GM18519 (cell line): ENCODE results near the gene PPIG.
"Not testable (repeated sequence)": the region's sequence is repeated elsewhere in the genome, so short reads cannot be mapped to it uniquely, and the experiment has no call there.

Experiments used
- ATAC-seq: cut with Tn5 transposase; IDR thresholded peaks from one replicate; pipeline ENCODE4 v1.9.1; 2021; ENCODE audit warnings: mild to moderate bottlenecking, moderate library complexity; ENCODE audit not compliant: unreplicated experiment, low FRiP score

Gene PPIG

GRCh38 chr2:169661265-169661664, 77.1 kb downstream of the PPIG start:
- ATAC-seq: no peak

DNA sequence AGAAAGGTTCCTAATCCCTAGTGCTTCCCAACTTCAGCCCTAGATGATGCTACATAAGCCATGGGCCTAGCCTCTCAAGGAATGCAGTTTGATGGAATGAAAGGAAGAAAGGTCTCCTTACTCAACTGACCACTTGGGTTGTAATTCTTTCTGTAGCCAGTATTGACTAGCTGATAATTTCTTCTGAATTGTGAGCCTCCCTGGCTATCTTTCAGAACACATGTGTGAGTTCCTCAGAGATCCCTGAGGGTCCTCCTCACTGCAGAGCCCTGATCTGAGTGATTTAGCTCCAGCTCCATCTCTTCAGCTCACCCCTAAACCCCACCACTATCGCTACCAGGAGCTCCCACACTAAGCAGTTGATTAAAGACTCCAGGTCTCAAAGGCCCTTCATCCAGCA, 78.6 kb downstream of the PPIG start:
- no peak for ATAC-seq

- ATAC-seq: no peak
Measured at GRCh38 chr2:169663247-169663646, 79.1 kb downstream of the PPIG start.

DNA sequence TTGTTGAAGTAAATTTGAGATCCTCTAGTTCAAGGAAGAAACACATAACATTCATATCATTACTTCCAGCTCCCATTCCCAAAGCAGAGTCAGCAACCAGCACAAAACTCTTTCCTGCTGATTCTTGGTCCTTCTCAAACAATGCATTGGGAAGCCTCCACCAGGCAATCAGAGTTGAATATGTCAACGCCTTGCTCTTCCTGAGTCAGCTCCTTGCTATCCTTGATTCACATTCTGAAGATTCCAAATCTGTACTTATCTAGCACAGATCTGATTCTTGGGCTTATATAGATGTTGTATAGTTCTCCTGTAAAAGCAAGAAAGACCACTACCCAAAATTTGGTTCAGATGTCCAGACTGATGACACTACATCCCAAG, 80.4 kb downstream of the PPIG start:
- no peak for ATAC-seq

GRCh38 chr2:169664978-169665930, 81.1 kb downstream of the PPIG start:
- ATAC-seq: no peak

GRCh38 chr2:169667583-169667982, 83.4 kb downstream of the PPIG start:
- ATAC-seq: no peak

GRCh38 chr2:169670215-169670651, 86.1 kb downstream of the PPIG start:
- no peak for ATAC-seq

GRCh38 chr2:169670937-169671336, 86.8 kb downstream of the PPIG start:
- no peak for ATAC-seq

DNA sequence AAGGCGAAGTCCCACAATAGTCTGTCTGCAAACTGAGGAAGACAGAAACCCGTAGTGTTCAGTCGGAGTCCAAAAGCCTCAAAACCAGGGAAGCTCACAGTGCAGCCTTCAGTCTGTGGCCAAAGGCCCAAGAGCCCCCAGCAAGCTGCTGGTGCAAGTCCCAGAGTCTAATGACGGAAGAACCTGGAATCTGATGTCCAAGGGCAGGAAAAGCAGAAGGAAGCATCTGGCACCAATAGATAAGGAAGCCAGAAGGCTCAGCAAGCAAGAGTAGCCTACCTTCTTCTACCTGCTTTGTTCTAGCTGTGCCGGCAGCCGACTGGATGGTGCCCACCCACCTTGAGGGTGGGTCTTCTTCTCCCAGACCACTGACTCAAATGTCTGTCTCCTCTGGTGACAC, 88.3 kb downstream of the PPIG start:
- ATAC-seq: no peak

DNA sequence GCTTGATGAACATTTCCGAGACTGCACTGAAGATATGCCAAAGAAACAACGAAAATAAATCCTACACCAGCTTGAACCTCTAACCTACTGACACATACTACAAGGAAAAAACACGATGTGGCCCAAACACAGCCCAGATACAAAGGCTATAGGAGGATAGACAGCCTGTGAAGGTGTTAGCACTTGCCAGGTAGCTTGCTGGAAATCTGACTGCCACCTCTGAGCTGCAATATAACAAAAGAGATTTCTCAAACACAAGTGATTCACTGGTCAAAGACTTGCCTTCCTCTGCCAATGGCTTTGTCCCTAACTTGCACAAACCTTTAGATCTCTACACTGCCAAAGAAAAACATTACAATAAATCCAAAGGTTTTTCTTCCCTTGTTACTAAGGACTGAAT, 89.0 kb downstream of the PPIG start:
- no peak for ATAC-seq

GRCh38 chr2:169673921-169674320, 89.8 kb downstream of the PPIG start:
- no peak for ATAC-seq

DNA sequence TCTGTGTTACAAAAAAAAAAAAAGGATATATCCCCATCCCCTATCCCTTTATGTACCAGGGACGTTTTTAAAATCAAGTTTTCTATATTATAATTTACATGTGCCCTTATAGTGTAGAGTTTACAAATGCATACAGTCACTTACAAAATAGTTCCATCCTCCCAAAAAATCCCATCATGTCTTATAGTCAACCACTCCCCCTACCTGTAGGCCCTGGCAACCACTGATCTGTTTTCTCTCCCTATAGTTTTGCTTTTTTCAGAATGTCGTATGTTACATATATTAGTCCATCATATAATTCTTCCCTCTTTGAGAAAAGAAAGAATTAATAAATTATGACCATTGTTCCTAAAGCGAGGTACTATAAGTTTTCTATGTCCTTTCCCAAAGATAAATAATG, 92.2 kb downstream of the PPIG start:
- no peak for ATAC-seq

GRCh38 chr2:169676850-169677249, 92.7 kb downstream of the PPIG start:
- no peak for ATAC-seq

- ATAC-seq: no peak
Measured at GRCh38 chr2:169683054-169683424, 98.9 kb downstream of the PPIG start.

GRCh38 chr2:169683425-169684134, 99.4 kb downstream of the PPIG start:
- ATAC-seq: no peak

- ATAC-seq: no peak
Measured at GRCh38 chr2:169684135-169684565, 100.0 kb downstream of the PPIG start.

GRCh38 chr2:169684712-169685111, 100.6 kb downstream of the PPIG start:
- not testable (repeated sequence) for ATAC-seq

DNA sequence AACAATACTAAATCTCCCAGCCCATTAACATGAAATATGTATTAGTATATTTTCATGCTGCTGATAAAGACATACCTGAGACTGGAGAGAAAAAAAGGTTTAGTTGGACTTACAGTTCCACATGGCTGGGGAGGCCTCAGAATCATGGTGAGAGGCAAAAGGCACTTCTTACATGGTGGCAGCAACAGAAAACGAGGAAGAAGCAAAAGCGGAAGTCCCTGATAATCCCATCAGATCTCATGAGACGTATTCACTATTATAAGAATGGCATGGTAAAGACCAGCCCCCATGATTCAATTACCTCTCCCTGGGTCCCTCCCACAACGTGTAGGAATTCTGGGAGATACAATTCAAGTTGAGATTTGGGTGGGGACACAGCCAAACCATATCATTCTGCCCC, 102.7 kb downstream of the PPIG start:
- ATAC-seq: not testable (repeated sequence)

DNA sequence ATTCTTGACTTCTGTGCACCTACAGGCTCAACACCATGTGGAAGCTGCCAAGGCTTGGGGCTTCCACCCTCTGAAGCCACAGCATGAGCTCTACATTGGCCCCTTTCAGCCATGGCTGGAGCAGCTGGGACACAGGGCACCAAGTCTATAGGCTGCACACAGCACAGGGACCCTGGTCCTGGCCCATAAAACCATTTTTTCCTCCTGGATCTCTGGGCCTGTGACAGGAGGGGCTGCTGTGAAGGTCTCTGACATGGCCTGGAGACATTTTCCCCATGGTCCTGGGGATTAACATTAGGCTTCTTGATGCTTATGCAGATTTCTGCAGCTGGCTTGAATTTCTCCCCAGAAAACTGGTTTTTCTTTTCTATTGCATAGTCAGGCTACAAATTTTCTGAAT, 103.8 kb downstream of the PPIG start:
- not testable (repeated sequence) for ATAC-seq

- ATAC-seq: no peak
Measured at GRCh38 chr2:169690958-169691357, 106.8 kb downstream of the PPIG start.
